NCI-H2227 (cell line): Measurements from ENCODE around the gene AKAP6.
"Not testable (repeated sequence)": the region's sequence is repeated elsewhere in the genome, so short reads cannot be mapped to it uniquely, and the experiment has no call there.

Source experiments
- DNase-seq: peaks from one replicate; lab custom pipeline; 2025; ENCODE audit not compliant: unreplicated experiment; lab: John Stamatoyannopoulos, UW

AKAP6 gene

GRCh38 chr14:32571995-32572866 is 243.1 kb downstream of the AKAP6 start:
- no peak for DNase-seq

- peak; percentile 6 for DNase-seq
Observed at GRCh38 chr14:32572867-32573150, 243.7 kb downstream of the AKAP6 start.

- DNase-seq, result no peak
Observed at GRCh38 chr14:32574269-32574668, 245.2 kb downstream of the AKAP6 start.

GRCh38 chr14:32576088-32576795 is 247.1 kb downstream of the AKAP6 start:
- DNase-seq, result peak; percentile 73

- DNase-seq, result no peak
Observed at GRCh38 chr14:32576977-32577376, 247.9 kb downstream of the AKAP6 start.

GRCh38 chr14:32578181-32578580 is 249.1 kb downstream of the AKAP6 start:
- DNase-seq, result no peak

GRCh38 chr14:32583427-32583826 is 254.3 kb downstream of the AKAP6 start:
- DNase-seq, result not testable (repeated sequence)

GRCh38 chr14:32584079-32584478 is 255.0 kb downstream of the AKAP6 start:
- DNase-seq, result no peak

GRCh38 chr14:32587461-32587860 is 258.4 kb downstream of the AKAP6 start:
- no peak for DNase-seq

GRCh38 chr14:32588448-32589320 is 259.6 kb downstream of the AKAP6 start:
- no peak for DNase-seq

- no peak for DNase-seq
Observed at GRCh38 chr14:32590157-32590556, 261.1 kb downstream of the AKAP6 start.

GRCh38 chr14:32593290-32593942 is 264.3 kb downstream of the AKAP6 start:
- DNase-seq, result no peak

GRCh38 chr14:32594766-32595165 is 265.7 kb downstream of the AKAP6 start:
- no peak for DNase-seq

- DNase-seq, result no peak
Observed at GRCh38 chr14:32595497-32595896, 266.4 kb downstream of the AKAP6 start.

GRCh38 chr14:32596390-32596789 is 267.3 kb downstream of the AKAP6 start:
- DNase-seq, result no peak

- no peak for DNase-seq
Observed at GRCh38 chr14:32597771-32598170, 268.7 kb downstream of the AKAP6 start.

GRCh38 chr14:32601069-32601468 is 272.0 kb downstream of the AKAP6 start:
- DNase-seq, result no peak

- no peak for DNase-seq
Observed at GRCh38 chr14:32601906-32602305, 272.8 kb downstream of the AKAP6 start.

- DNase-seq, result no peak
Observed at GRCh38 chr14:32602699-32603098, 273.6 kb downstream of the AKAP6 start.

GRCh38 chr14:32603992-32604565 is 275.0 kb downstream of the AKAP6 start:
- no peak for DNase-seq

GRCh38 chr14:32606301-32606700 is 277.2 kb downstream of the AKAP6 start:
- no peak for DNase-seq
